NCI-H748 (cell line): ENCODE measurements around the gene DIP2C.
"Not testable (repeated sequence)": the region's sequence is repeated elsewhere in the genome, so short reads cannot be mapped to it uniquely, and the experiment has no call there.

Experiments
- DNase-seq: peaks from one replicate; lab custom pipeline; 2025; ENCODE audit not compliant: unreplicated experiment; lab: John Stamatoyannopoulos, UW

Gene DIP2C

DNA sequence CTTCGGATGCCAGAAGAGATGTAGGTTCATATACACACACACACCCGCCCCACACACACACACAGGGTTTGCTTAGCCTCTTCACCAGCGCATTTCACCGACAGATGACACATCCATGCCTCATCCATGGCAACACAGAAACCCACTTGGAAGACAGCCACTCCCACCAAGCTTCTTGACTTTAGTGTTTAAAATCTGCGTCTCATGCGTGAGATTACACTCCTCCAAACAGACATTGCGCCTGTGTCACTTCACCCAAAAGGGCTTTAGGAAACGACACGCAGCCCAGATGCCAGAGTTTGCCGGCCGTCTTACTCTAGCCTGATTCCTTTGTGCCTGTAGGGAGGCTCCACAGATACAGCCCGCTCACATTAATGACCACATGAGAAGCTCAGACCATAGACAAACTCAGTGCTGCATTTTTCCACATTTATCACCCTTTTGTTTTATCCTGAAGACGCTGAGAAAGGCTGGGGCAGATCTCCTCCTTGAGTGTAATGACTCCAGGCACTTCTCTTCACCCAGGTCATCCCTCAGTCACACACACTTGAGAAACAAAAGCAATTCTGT lies 73.8 kb downstream of the DIP2C start:
- DNase-seq: no peak

GRCh38 chr10:614790-615582 lies 74.5 kb downstream of the DIP2C start:
- no peak for DNase-seq

DNA sequence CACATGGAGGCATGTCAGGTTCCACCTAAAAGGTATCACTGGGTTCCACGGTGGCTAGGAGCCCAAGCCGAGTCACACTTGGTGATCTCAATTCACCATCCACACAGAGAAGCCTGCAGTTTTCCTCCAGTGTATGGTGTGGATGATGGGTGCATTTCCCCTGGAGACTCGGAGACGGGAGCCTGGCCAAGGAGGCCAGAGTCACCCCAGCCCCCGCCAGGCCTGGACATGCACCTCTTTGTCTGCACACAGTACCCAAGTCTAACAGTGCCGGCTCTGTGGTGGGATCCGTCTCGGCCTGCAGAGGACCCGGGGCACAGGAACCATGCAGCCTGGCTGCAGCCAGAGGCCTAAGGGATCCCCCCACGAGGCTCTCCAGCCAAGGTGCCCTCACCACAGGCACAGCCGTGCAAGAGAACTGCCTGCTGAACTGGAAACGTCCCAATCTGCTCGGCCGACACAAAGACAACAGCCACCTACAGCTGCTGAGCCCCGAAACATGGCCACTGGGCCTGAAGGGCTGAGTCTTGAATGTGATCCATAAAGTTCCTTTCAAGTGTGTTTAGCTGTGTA lies 75.2 kb downstream of the DIP2C start:
- no peak for DNase-seq

DNA sequence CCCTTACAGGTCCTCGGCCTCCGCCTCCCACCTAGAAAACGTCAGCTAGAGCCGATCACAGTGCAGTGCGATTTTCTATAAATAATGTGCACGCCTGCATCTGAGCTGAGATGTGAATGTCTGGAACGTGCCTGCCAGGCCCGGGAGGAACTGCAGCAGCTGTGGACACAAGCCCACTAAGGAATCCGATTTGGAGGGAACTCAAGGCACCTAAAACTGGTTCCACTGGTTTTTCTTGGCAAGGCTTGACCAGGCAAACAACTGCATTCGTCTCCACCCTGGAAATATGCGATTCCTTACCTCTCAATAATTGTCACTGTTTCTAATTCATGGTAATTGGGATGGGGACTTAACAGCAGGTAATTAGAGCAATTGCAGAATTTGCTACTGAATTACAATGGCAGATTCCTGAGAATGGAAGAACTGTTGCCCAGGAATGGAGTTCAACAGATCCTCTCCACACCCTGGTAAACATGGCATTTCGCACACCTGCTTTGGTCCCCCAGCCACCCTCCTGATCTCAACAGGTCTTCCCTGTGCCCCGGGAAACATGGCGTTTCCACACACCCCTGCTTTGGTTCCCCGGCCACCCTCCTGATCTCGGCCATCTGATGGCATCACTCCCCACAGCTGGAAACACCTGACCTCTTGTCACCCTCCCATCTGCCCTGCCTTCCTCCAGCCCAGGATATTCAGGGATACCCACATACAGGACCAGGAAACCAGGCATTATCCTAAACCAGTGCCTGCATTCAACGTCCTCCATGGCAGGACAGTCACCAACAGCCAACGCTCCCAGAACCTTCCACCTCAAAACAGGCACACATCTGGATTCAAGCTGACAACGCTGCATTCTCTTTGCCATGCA lies 76.0 kb downstream of the DIP2C start:
- DNase-seq: peak; percentile 99

GRCh38 chr10:612696-613095 lies 76.8 kb downstream of the DIP2C start:
- peak; percentile 18 for DNase-seq

- DNase-seq: not testable (repeated sequence)
These were observed 78.7 kb downstream of the DIP2C start for GRCh38 chr10:610642-611305.

GRCh38 chr10:609868-610545 lies 79.5 kb downstream of the DIP2C start:
- DNase-seq: no peak

GRCh38 chr10:609262-609658 lies 80.2 kb downstream of the DIP2C start:
- no peak for DNase-seq

- peak; percentile 2 for DNase-seq
These were observed 80.9 kb downstream of the DIP2C start for GRCh38 chr10:608331-609261.

GRCh38 chr10:607545-608185 lies 81.8 kb downstream of the DIP2C start:
- no peak for DNase-seq

DNA sequence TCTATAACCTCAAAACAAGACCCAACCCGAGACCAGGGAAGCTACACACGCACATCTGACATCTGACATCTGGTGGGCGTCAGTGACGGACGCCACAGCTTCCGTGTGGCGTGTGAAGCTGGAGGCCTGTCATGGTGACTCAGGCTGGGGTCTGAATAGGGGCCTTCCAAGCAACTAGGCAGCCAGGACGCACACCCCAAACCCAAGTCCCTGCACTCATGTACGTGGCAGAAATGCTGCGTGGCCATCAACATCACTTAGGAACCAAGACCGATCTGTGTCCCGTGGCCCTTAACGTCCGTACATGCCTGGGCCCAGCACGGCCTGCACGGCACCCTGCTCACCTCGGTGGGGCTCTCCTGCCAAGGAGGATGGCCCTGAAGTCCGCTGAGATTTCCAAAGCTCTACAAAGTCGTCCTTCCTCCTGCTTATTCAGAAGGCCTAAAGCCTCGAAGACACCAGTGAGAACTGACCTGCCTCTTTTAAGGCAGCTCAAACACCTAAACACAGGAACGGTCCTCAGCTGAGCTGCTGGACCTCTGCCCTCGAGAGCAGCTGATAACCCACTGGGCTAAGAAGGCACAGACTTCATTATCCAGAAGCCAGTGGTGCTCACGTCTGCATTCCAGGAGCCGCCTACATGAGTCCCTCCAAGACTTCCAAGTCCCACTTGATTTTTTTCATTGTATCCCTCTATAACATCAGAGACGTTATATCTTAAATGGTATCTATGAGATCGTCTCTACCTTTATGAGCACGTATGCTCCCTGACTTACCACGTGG lies 82.5 kb downstream of the DIP2C start:
- no peak for DNase-seq

- no peak for DNase-seq
These were observed 83.7 kb downstream of the DIP2C start for GRCh38 chr10:605632-606325.

DNA sequence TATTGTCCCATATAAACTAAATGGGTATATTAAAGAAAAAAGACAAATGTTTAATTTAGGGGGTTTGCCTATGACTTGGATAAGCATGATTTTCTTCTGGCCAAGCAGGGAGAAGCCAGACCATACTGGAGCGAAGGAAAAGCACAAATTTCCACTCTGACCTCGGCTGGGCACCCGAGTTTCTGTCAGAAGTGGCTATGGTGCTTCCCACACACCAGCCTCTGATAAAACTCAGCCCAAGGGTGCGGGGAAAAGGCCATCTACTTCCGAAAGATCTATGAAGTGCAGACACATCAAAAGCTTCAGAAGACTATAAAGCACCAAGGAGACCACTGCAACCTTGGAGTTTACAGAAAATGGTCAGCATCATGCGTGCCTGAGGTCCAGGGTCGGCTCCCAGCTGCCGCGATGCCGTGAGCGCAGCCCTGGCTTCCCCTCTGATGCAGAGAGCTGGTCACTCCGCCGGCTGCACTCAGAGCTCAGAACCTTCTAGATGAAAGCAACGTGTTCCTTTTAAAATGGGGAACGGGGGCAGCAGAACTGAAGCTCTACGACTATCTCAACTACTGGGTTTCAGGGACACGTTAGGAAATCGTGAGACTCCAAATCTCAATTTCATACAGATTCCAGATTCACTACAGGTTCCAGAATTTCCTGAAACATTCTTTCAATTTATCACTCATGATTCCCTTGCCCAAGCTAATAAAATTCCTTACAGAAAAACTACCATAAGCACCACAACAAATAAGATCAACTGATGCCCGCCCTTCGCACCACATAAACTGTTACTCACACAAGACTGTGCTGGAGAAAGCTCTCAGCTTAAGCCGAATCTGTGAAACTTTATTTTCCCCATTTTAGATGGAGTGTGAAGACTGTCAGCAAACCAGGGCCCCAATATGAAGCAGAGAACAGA lies 84.5 kb downstream of the DIP2C start:
- DNase-seq: no peak

- no peak for DNase-seq
These were observed 85.7 kb downstream of the DIP2C start for GRCh38 chr10:603745-604144.

DNA sequence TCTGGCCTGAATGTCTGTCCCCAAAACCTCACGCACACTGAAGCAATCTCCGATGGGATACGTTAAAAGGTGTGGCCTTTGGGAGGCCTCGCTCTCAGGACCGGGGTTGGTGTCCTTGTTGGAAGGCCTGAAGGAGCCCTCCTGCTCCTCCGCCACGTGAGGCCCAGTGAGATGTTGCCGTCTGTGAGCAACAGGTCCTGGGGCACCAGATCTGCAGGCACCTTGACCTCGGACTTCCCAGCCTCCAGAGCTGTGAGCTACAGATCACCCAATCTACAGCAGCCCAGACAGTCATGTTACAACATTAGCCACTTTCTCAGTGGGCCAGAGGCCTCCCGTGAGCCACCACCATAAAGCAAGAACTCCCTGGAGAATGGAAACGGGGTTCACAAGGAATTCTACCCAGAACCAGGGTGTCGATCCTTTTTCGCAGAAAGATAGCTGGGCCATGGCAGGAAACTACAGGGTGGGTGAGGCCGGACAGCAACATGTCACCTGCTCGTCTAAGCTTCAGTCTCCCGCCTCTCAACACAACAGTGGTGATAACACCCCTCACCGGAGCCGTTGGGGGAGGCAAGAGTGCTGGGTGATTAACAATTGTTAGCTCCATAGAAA lies 87.0 kb downstream of the DIP2C start:
- no peak for DNase-seq

DNA sequence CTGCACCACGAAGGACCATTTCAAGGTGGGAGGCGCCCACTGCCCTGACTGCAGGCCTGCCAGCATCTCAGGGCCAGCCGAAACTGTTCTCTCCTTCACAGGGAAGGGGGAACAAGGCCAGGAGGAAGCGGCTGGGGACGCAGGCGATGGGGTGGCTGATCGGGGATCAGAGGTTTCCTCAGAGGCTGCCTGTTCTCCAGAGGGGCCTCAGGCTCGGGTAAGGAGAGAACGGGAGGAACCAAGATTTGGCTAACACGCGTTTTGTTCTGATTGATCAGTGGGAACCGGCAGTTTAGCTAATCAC lies 87.9 kb downstream of the DIP2C start:
- no peak for DNase-seq
